ENCODE data around the gene KY. TPM values are rescaled to one million over a fixed set of nuclear protein-coding genes. Genes with fewer than 3 reads are reported as not detected.

Gene KY
- total RNA-seq, 1 donor from 2014 or later: 3.7 TPM

DNA sequence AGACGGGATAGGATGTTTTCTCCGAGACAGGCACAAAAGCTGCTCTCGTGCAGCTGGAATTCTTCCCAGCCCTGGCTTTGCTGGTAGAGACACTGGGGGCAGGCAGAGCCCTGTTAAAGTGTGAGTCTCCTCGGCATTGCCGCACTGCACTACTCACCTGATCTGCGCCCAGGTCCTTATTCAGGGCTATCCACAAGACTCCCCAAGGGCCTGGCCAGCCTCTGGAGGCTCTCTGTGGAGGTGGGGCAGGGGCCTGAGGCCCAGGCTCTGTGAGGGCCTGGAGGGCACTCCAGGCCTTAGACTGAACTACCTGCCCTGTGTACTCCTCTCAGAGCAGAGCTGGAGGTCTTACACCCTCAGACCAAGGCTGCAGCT is 48.4 kb downstream of the KY start:
- Histone ChIP-seq H3K27me3 (no peaks in the 10 kb centered on the region), H3K9me3 (no peaks in the 10 kb centered on the region), H3K4me3 (no peak overlapping the region), H3K27ac (no peak overlapping the region), H3K36me3 (no peaks in the 10 kb centered on the region), H3K4me1 (no peaks in the 10 kb centered on the region)
- intact Hi-C loops (cut with DNase I): loop anchor here (10.0 kb wide), 1 partner anchor 1292 kb away; no protein-coding TSS in a partner anchor
- TF ChIP-seq POLR2AphosphoS5 (IDR thresholded peaks at IDR 0.05; ENCODE audit: insufficient read depth in 1 of 2, low read depth in 1 of 2) (no peak), POLR2A (IDR thresholded peaks at IDR 0.05) (no peak)
- TF ChIP-seq, protein P1, sequence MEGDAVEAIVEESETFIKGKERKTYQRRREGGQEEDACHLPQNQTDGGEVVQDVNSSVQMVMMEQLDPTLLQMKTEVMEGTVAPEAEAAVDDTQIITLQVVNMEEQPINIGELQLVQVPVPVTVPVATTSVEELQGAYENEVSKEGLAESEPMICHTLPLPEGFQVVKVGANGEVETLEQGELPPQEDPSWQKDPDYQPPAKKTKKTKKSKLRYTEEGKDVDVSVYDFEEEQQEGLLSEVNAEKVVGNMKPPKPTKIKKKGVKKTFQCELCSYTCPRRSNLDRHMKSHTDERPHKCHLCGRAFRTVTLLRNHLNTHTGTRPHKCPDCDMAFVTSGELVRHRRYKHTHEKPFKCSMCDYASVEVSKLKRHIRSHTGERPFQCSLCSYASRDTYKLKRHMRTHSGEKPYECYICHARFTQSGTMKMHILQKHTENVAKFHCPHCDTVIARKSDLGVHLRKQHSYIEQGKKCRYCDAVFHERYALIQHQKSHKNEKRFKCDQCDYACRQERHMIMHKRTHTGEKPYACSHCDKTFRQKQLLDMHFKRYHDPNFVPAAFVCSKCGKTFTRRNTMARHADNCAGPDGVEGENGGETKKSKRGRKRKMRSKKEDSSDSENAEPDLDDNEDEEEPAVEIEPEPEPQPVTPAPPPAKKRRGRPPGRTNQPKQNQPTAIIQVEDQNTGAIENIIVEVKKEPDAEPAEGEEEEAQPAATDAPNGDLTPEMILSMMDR (IDR thresholded peaks at IDR 0.05): no peak
- peak in 1 of 2 donors; percentile 94 for DNase-seq (ENCODE audit: extremely low spot score in 2 of 2)

DNA sequence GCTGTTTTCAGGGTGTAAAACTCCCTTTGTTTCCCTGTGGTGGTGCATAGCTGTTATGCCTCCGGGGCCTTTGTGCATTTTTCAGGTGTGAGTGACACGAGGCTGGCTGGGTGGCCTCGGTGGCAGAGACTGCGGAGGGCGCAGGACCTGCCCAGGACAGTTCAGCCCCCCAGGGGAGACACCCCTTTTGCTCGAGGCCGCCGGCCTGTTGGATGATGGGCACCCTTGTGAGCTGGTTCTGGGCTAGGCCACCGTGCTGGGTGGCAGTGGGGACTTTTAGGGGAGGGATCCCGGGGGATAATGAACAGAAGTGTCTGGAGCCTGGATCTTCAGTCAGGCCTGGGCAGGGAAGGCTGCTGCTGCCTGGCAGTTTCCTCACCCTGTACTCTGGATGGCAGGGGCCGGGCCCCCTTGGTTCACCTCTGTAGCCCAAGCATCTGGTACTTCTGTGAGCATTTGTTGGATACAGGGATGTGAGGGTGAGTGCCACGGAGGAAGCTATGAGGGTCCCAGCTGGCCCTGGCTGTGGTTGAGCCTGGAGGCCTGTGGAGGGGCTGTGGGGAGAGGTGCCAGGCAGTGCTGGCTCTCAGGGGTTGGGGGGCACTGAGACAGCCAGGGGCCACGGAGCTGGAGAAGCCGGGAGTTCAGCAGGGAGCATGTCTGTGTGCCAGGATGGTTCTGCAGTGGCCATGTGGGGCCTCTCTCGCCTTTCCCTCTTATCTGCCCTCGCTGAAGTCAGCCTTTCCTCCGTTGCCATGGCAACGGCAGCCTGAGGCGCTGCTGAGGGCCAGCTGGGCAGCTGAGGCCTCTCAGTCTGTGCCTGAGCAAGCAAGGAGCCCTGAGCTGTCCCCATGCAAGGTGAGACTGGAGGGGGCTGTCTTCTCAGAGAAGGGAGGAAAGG is 49.0 kb downstream of the KY start:
- no peak overlapping the region for H3K27ac ChIP-seq
- no peaks in the 10 kb centered on the region for H3K27me3 ChIP-seq
- H3K36me3 ChIP-seq: no peaks in the 10 kb centered on the region
- TF ChIP-seq POLR2A (IDR thresholded peaks at IDR 0.05) (no peak), POLR2AphosphoS5 (IDR thresholded peaks at IDR 0.05; ENCODE audit: insufficient read depth in 1 of 2, low read depth in 1 of 2) (no peak)
- TF ChIP-seq, protein P1 (IDR thresholded peaks at IDR 0.05): no peak
- intact Hi-C loops (cut with DNase I): loop anchor here (10.0 kb wide), 1 partner anchor 1293 kb away; no protein-coding TSS in a partner anchor
- no peaks in the 10 kb centered on the region for H3K4me1 ChIP-seq
- DNase-seq (ENCODE audit: extremely low spot score in 2 of 2): peak in 1 of 2 donors; percentile 91
- no peak overlapping the region for H3K4me3 ChIP-seq
- no peaks in the 10 kb centered on the region for H3K9me3 ChIP-seq

DNA sequence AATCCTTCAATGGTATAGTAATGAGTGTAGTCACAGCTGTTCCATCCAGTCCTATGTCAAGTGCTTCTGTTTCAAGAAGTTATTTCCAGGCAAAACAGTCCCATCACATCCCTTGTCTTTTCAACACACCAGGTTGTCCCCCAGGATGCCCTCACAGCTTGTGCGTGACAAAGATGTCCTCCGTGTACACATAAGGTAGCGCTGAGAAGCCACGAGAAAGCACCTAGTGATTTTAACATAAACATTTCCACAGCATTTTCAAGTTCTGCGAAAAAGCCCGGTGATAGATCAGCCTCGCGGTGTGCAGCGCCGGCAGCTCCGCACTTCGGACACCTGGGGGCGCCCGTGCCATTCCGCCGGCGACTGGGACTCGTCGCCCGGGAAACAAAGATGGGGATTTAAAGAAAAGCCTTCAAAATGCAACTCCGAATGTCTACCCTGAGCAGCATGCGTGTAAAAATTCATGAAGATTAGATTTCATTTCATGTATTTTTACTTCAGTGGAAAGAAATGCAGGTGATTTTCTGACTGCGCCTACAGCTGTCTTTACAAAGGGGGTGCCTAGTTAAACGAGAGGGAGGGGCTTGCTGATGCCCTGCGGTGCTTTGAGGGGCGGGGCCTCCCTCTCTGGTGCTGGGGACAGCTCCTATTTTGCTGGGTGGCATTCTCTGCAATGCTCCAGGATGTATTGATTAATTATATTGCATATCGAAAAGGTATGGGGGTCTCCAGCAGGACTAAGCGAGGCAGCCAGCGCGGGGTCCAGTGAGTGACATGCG is 49.9 kb downstream of the KY start:
- no peak for TF ChIP-seq POLR2A (IDR thresholded peaks at IDR 0.05)
- TF ChIP-seq, protein P1 (IDR thresholded peaks at IDR 0.05): peak; percentile 62 to 86 (median 66)
- Histone ChIP-seq H3K27ac (no peak overlapping the region), H3K4me3 (no peak overlapping the region), H3K9me3 (no peaks in the 10 kb centered on the region), H3K4me1 (no peaks in the 10 kb centered on the region), H3K27me3 (no peaks in the 10 kb centered on the region), H3K36me3 (no peaks in the 10 kb centered on the region)
- DNase-seq (ENCODE audit: extremely low spot score in 2 of 2): peak; percentile 81 to 82
- intact Hi-C loops (cut with DNase I): loop anchor here (10.0 kb wide), 1 partner anchor 1294 kb away; no protein-coding TSS in a partner anchor

DNA sequence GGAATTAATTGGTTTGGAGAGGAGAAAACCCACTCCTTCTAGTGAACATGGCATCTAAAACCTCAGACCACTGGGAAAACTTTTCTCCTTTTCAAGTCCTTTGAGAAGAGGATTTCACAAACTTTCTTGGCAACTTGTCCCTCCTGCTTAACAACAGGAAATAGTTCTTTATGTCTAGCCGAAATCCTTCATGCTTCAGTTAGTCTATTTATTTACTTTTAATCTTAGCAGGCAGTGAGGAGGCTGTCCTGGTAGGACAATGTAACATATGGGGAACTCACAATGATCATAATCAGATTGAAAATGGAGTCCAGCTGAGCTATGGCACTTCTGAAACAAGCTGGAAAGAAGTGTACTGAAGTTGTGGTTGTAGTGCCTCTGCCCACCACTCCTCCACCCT is 50.6 kb downstream of the KY start:
- intact Hi-C loops (cut with DNase I): loop anchor here (10.0 kb wide), 1 partner anchor 1295 kb away; no protein-coding TSS in a partner anchor
- DNase-seq (ENCODE audit: extremely low spot score in 2 of 2): no peak
- H3K27me3 ChIP-seq: no peaks in the 10 kb centered on the region
- H3K4me3 ChIP-seq: no peak overlapping the region
- H3K4me1 ChIP-seq: no peaks in the 10 kb centered on the region
- H3K36me3 ChIP-seq: no peaks in the 10 kb centered on the region
- no peak overlapping the region for H3K27ac ChIP-seq
- TF ChIP-seq POLR2A (IDR thresholded peaks at IDR 0.05): no peak
- TF ChIP-seq, protein P1 (IDR thresholded peaks at IDR 0.05): no peak
- H3K9me3 ChIP-seq: no peaks in the 10 kb centered on the region

All from vagina (tissue), 2 donors.